H9 (cell line): ENCODE measurements around the gene RAVER1. TPM values are rescaled to one million over a fixed set of nuclear protein-coding genes. Genes with fewer than 3 reads are reported as not detected.

Experiments
- DNase-seq: peaks from one replicate; pipeline ENCODE4 v3.0.0-alpha.2; 2017
- H2AFZ ChIP-seq: one replicate; pipeline ENCODE4 v1.6.1; 2013; ENCODE audit warnings: mild to moderate bottlenecking, low read length, control low read depth, moderate library complexity
- H2AK5ac ChIP-seq: 2 replicates; pipeline ENCODE4 v1.6.1; 2013; ENCODE audit warnings: low read length, control low read depth, mixed read lengths; ENCODE audit not compliant: insufficient read length
- H2BK120ac ChIP-seq: one replicate; pipeline ENCODE4 v1.6.1; 2013; ENCODE audit warnings: low read depth, mild to moderate bottlenecking, low read length, control low read depth, inconsistent platforms; ENCODE audit not compliant: poor library complexity, severe bottlenecking
- H2BK12ac ChIP-seq: 2 replicates; pipeline ENCODE4 v1.6.1; 2013; ENCODE audit warnings: low read length, control low read depth, mixed read lengths, low read depth; ENCODE audit not compliant: insufficient read length
- H2BK15ac ChIP-seq: 2 replicates; pipeline ENCODE4 v1.6.1; 2013; ENCODE audit warnings: low read depth, low read length, control low read depth
- H2BK20ac ChIP-seq: one replicate; pipeline ENCODE4 v1.6.1; 2013; ENCODE audit warnings: low read depth, mild to moderate bottlenecking, low read length, control low read depth, inconsistent platforms; ENCODE audit not compliant: poor library complexity, severe bottlenecking
- H2BK5ac ChIP-seq: 2 replicates; pipeline ENCODE4 v1.6.1; 2013; ENCODE audit warnings: low read length, control low read depth, mixed read lengths; ENCODE audit not compliant: insufficient read length
- H3K14ac ChIP-seq: 2 replicates; pipeline ENCODE4 v1.6.1; 2013; ENCODE audit warnings: low read length, control low read depth; ENCODE audit not compliant: insufficient read depth
- H3K18ac ChIP-seq: 2 replicates; pipeline ENCODE4 v1.6.1; 2013; ENCODE audit warnings: low read depth, mild to moderate bottlenecking, mixed read lengths, low read length, control low read depth; ENCODE audit not compliant: insufficient read length
- H3K23ac ChIP-seq: 2 replicates; pipeline ENCODE4 v1.6.1; 2013; ENCODE audit warnings: low read length, control low read depth, mixed read lengths, low read depth; ENCODE audit not compliant: insufficient read length
- H3K23me2 ChIP-seq: 2 replicates; pipeline ENCODE4 v1.6.1; 2013; ENCODE audit warnings: low read depth, mild to moderate bottlenecking, mixed read lengths, low read length, control low read depth; ENCODE audit not compliant: insufficient read length, poor library complexity, severe bottlenecking
- H3K27ac ChIP-seq: 2 replicates; pipeline ENCODE4 v1.5.1; 2013; ENCODE audit warnings: low read length, control low read depth, mixed read lengths, low read depth; ENCODE audit not compliant: insufficient read length
- H3K27me3 ChIP-seq: 2 replicates; pipeline ENCODE4 v1.6.1; 2013; ENCODE audit warnings: low read length, control low read depth, inconsistent platforms; ENCODE audit not compliant: insufficient read depth
- H3K4ac ChIP-seq: 2 replicates; pipeline ENCODE4 v1.6.1; 2013; ENCODE audit warnings: low read depth, mild to moderate bottlenecking, control low read depth, inconsistent platforms, low read length, moderate library complexity
- H3K4me1 ChIP-seq: 2 replicates; pipeline ENCODE4 v1.6.1; 2013; ENCODE audit warnings: low read length, control low read depth, inconsistent platforms; ENCODE audit not compliant: insufficient read depth
- H3K4me2 ChIP-seq: 2 replicates; pipeline ENCODE4 v1.6.1; 2013; ENCODE audit warnings: low read length, control low read depth, mixed read lengths; ENCODE audit not compliant: insufficient read length, insufficient read depth
- H3K56ac ChIP-seq: 2 replicates; pipeline ENCODE4 v1.6.1; 2013; ENCODE audit warnings: low read depth, mild to moderate bottlenecking, mixed read lengths, low read length, control low read depth; ENCODE audit not compliant: insufficient read length
- H3K79me1 ChIP-seq: 2 replicates; pipeline ENCODE4 v1.6.1; 2013; ENCODE audit warnings: low read depth, mild to moderate bottlenecking, moderate library complexity, low read length, control low read depth, inconsistent platforms; ENCODE audit not compliant: insufficient read depth, poor library complexity, severe bottlenecking
- H3K79me2 ChIP-seq: 2 replicates; pipeline ENCODE4 v1.6.1; 2013; ENCODE audit warnings: low read length, control low read depth, inconsistent platforms; ENCODE audit not compliant: insufficient read depth
- H3K9ac ChIP-seq: 2 replicates; pipeline ENCODE4 v1.6.1; 2013; ENCODE audit warnings: low read length, control low read depth, mixed read lengths; ENCODE audit not compliant: insufficient read length; ENCODE audit errors: extremely low read depth
- H3K9me3 ChIP-seq: one replicate; pipeline ENCODE4 v1.6.1; 2013; ENCODE audit warnings: low read depth, low read length, inconsistent platforms; ENCODE audit not compliant: control insufficient read depth
- H3T11ph ChIP-seq: one replicate; pipeline ENCODE4 v1.6.1; 2013; ENCODE audit warnings: mild to moderate bottlenecking, low read length, control low read depth, inconsistent platforms
- H4K20me1 ChIP-seq: one replicate; pipeline ENCODE4 v1.6.1; 2013; ENCODE audit not compliant: control insufficient read depth, insufficient read length, insufficient read depth
- H4K5ac ChIP-seq: 2 replicates; pipeline ENCODE4 v1.6.1; 2013; ENCODE audit warnings: low read depth, mild to moderate bottlenecking, mixed read lengths, low read length, control low read depth; ENCODE audit not compliant: insufficient read length
- H4K8ac ChIP-seq: replicated peaks from 2 replicates; pipeline ENCODE4 v1.6.1; 2013; ENCODE audit warnings: low read length, control low read depth, mixed read lengths, low read depth; ENCODE audit not compliant: insufficient read length
- H4K91ac ChIP-seq: 2 replicates; pipeline ENCODE4 v1.6.1; 2013; ENCODE audit warnings: low read depth, mild to moderate bottlenecking, moderate library complexity, mixed read lengths, low read length, control low read depth; ENCODE audit not compliant: insufficient read length
- H3K27ac Mint-ChIP-seq, 3 experiments: 2 replicates in 2 of 3; 3 replicates in 1 of 3; pipeline ENCODE4 v1.8.0; 2020 to 2021; ENCODE audit warnings: mixed read lengths in 3 of 3, mild to moderate bottlenecking in 1 of 3, moderate library complexity in 1 of 3
- H3K27me3 Mint-ChIP-seq: 2 replicates; pipeline ENCODE4 v1.8.0; 2021; ENCODE audit warnings: low read depth, mild to moderate bottlenecking, moderate library complexity, mixed read lengths
- H3K36me3 Mint-ChIP-seq, 3 experiments: 2 replicates in 2 of 3; 3 replicates in 1 of 3; pipeline ENCODE4 v1.8.0; 2020 to 2021; ENCODE audit warnings: low read depth in 3 of 3, mixed read lengths in 3 of 3; ENCODE audit not compliant: insufficient read depth in 1 of 3
- H3K4me1 Mint-ChIP-seq, 2 experiments: 2 replicates each; pipeline ENCODE4 v1.8.0; 2020; ENCODE audit warnings: mixed read lengths in 2 of 2
- H3K4me3 Mint-ChIP-seq, 2 experiments: 2 replicates in 1 of 2; 3 replicates in 1 of 2; pipeline ENCODE4 v1.8.0; 2020 to 2021; ENCODE audit warnings: mild to moderate bottlenecking in 2 of 2, mixed read lengths in 2 of 2, moderate library complexity in 1 of 2
- H3K9me3 Mint-ChIP-seq, 2 experiments: 2 replicates in 1 of 2; 3 replicates in 1 of 2; pipeline ENCODE4 v1.8.0; 2020; ENCODE audit warnings: mild to moderate bottlenecking in 2 of 2, mixed read lengths in 2 of 2, moderate library complexity in 1 of 2
- WGBS: extraction: QIAGEN DNeasy Blood & Tissue Kit; methylation state at CpG from one replicate; pipeline ENCODE4 v1.1.7; 2013; ENCODE audit warnings: missing lambda C conversion rate, low lambda C conversion rate, mixed read lengths; ENCODE audit not compliant: insufficient read length; ENCODE audit errors: extremely low coverage; 5-methylcytosine and 5-hydroxymethylcytosine counted together
- total RNA-seq: library from RNA; stranded (reverse); gene quantifications from 2 replicates; pipeline ENCODE4 v1.2.1, GENCODE V29; 2021
- TF ChIP-seq, protein P1 (sequence below): fragments of 200-600 bp; sonication (generic); conservative IDR thresholded peaks from 3 replicates; pipeline ENCODE4 v1.8.0; 2021; ENCODE audit warnings: antibody characterized with exemption, mild to moderate bottlenecking

The RAVER1 gene
- total RNA-seq, 1 experiment from 2014 or later = 74.7 TPM

DNA sequence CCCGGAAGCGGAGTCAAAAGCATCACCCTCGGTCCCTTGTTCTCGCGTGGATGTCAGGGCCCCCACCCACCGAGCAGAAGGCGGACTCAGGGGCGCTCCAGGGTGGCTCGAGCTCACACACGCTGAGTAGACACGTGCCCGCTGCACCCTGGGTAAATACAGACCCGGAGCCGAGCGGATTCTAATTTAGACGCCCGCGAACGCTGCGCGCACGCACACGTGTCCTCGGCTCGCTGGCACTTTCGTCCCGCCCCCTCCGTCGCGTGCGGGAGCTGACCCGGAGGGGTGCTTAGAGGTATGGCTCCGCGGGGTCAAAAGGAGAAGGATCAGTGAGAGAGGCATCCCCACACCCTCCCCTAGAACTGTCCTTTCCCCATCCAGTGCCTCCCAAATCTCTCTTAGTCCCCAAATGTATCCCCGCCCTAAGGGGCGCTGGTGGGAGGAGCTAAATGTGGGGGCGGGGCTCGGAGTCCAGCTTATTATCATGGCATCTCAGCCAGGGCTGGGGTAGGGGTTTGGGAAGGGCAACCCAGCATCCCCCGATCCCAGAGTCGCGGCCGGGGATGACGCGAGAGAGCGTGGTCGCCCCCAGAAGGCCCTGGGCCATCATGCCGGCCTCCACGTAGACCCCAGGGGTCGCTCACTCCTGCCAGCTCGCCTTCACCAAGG is 44.0 kb downstream of the RAVER1 start:
- H3T11ph ChIP-seq = no peak overlapping the region
- no peak overlapping the region for H3K23ac ChIP-seq
- H3K27ac ChIP-seq = no peak overlapping the region
- no peak overlapping the region for H3K9ac ChIP-seq
- no peak overlapping the region for H3K4ac ChIP-seq
- peaks cover 93% of the 10 kb centered on the region for H3K27me3 Mint-ChIP-seq
- no peaks in the 10 kb centered on the region; the same call in 1 of the 2 replicates for H3K4me1 ChIP-seq
- H4K91ac ChIP-seq = no peak overlapping the region
- no peaks in the 10 kb centered on the region for H3K79me2 ChIP-seq
- no CpG with 5 or more reads among the region's 50 CpGs for WGBS
- no peak overlapping the region for H4K5ac ChIP-seq
- H3K27me3 ChIP-seq = peaks cover 50% of the 10 kb centered on the region
- H3K4me2 ChIP-seq = peak overlapping the region; percentile 92
- no peaks in the 10 kb centered on the region for H3K79me1 ChIP-seq
- no peak overlapping the region for H3K14ac ChIP-seq
- peaks cover 0 to 7% (median 0%) of the 10 kb centered on the region in 3 experiments; a peak in 4 of 7 replicates for H3K36me3 Mint-ChIP-seq
- no peak overlapping the region for H3K27ac Mint-ChIP-seq
- H2BK15ac ChIP-seq = no peak overlapping the region
- H2AFZ ChIP-seq = no peak overlapping the region
- H4K8ac ChIP-seq = no peak overlapping the region
- H3K23me2 ChIP-seq = peaks cover 34% of the 10 kb centered on the region
- no peaks in the 10 kb centered on the region for H3K9me3 ChIP-seq
- H4K20me1 ChIP-seq = no peaks in the 10 kb centered on the region
- H2BK120ac ChIP-seq = no peak overlapping the region
- DNase-seq = peak; percentile 85
- no peak overlapping the region for H2BK20ac ChIP-seq
- H3K4me1 Mint-ChIP-seq = peaks cover 11 to 41% of the 10 kb centered on the region in 2 experiments
- no peak overlapping the region for H3K56ac ChIP-seq
- no peak overlapping the region for H3K18ac ChIP-seq
- H3K9me3 Mint-ChIP-seq = peaks cover 0 to 5% of the 10 kb centered on the region in 2 experiments; a peak in 3 of 5 replicates
- no peak overlapping the region for H2AK5ac ChIP-seq
- no peak overlapping the region for H2BK12ac ChIP-seq
- TF ChIP-seq, protein P1, sequence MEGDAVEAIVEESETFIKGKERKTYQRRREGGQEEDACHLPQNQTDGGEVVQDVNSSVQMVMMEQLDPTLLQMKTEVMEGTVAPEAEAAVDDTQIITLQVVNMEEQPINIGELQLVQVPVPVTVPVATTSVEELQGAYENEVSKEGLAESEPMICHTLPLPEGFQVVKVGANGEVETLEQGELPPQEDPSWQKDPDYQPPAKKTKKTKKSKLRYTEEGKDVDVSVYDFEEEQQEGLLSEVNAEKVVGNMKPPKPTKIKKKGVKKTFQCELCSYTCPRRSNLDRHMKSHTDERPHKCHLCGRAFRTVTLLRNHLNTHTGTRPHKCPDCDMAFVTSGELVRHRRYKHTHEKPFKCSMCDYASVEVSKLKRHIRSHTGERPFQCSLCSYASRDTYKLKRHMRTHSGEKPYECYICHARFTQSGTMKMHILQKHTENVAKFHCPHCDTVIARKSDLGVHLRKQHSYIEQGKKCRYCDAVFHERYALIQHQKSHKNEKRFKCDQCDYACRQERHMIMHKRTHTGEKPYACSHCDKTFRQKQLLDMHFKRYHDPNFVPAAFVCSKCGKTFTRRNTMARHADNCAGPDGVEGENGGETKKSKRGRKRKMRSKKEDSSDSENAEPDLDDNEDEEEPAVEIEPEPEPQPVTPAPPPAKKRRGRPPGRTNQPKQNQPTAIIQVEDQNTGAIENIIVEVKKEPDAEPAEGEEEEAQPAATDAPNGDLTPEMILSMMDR = no peak
- no peak overlapping the region for H2BK5ac ChIP-seq
- H3K4me3 Mint-ChIP-seq = peak overlapping the region; percentile 59 to 92
